IPS DF 19.7 (cell line): ENCODE results near the gene PRSS38.
"Not testable (repeated sequence)": the region's sequence is repeated elsewhere in the genome, so short reads cannot be mapped to it uniquely, and the experiment has no call there.

Experiments used
- DNase-seq: peaks from one replicate; pipeline ENCODE4 v3.0.0-alpha.2; 2013; ENCODE audit warnings: low read depth, low spot score

Gene PRSS38

GRCh38 chr1:227844320-227845146 is 29.1 kb downstream of the PRSS38 start:
- no peak for DNase-seq

- DNase-seq = no peak
Observed at GRCh38 chr1:227845147-227845458, 29.6 kb downstream of the PRSS38 start.

GRCh38 chr1:227845519-227845918 is 30.0 kb downstream of the PRSS38 start:
- no peak for DNase-seq

GRCh38 chr1:227846265-227846858 is 30.9 kb downstream of the PRSS38 start:
- DNase-seq = no peak

- DNase-seq = not testable (repeated sequence)
Observed at GRCh38 chr1:227847046-227847445, 31.6 kb downstream of the PRSS38 start.

GRCh38 chr1:227848430-227848932 is 33.0 kb downstream of the PRSS38 start:
- no peak for DNase-seq

- DNase-seq = no peak
Observed at GRCh38 chr1:227849251-227849650, 33.8 kb downstream of the PRSS38 start.

- DNase-seq = no peak
Observed at GRCh38 chr1:227854189-227854588, 38.7 kb downstream of the PRSS38 start.

- DNase-seq = no peak
Observed at GRCh38 chr1:227855687-227856086, 40.2 kb downstream of the PRSS38 start.

- DNase-seq = no peak
Observed at GRCh38 chr1:227856147-227856858, 40.8 kb downstream of the PRSS38 start.

- no peak for DNase-seq
Observed at GRCh38 chr1:227864882-227865281, 49.4 kb downstream of the PRSS38 start.

- no peak for DNase-seq
Observed at GRCh38 chr1:227869279-227869842, 53.9 kb downstream of the PRSS38 start.

- DNase-seq = no peak
Observed at GRCh38 chr1:227869851-227870305, 54.4 kb downstream of the PRSS38 start.

GRCh38 chr1:227870366-227870765 is 54.9 kb downstream of the PRSS38 start:
- no peak for DNase-seq

- not testable (repeated sequence) for DNase-seq
Observed at GRCh38 chr1:227871892-227872291, 56.4 kb downstream of the PRSS38 start.

GRCh38 chr1:227877810-227878209 is 62.3 kb downstream of the PRSS38 start:
- not testable (repeated sequence) for DNase-seq

GRCh38 chr1:227880342-227880924 is 65.0 kb downstream of the PRSS38 start:
- no peak for DNase-seq

GRCh38 chr1:227883073-227883520 is 67.6 kb downstream of the PRSS38 start:
- no peak for DNase-seq

GRCh38 chr1:227883641-227884301 is 68.3 kb downstream of the PRSS38 start:
- DNase-seq = no peak

- DNase-seq = no peak
Observed at GRCh38 chr1:227884370-227885134, 69.1 kb downstream of the PRSS38 start.
